ENCODE measurements around the gene PLXNA2. TPM values are rescaled to one million over a fixed set of nuclear protein-coding genes. Genes with fewer than 3 reads are reported as not detected.

The PLXNA2 gene
- total and polyA plus RNA-seq, 2 donors (not counting 3 experiments of a cell fraction or from before 2014, with no cell fraction given) = 42.6 to 229 TPM

GRCh38 chr1:208201229-208201628 lies 43.0 kb downstream of the PLXNA2 start:
- POLR2A ChIA-PET = interaction anchor here (0.6 to 0.7 kb wide), 2 partner anchors 45 to 175 kb away, joined by 3 to 5 read pairs; no protein-coding TSS in a partner anchor

More at GRCh38 chr1:208201229-208201628, 43.0 kb downstream of the PLXNA2 start:
- Histone ChIP-seq H3K36me3 (ENCODE audit: control insufficient read depth in 2 of 2, extremely low read depth in 1 of 2, insufficient read depth in 2 of 2, low read length in 2 of 2) (peaks cover 8 to 10% of the 10 kb centered on the region in 2 experiments), H3K9me3 (replicated peaks; ENCODE audit: control insufficient read depth, insufficient read depth, low read length) (no peaks in the 10 kb centered on the region), H2AFZ (ENCODE audit: low read depth, low read length) (no peak overlapping the region), H3K4me2 (ENCODE audit: insufficient read depth, low read length) (peak overlapping the region; percentile 23), H3K27ac (ENCODE audit: insufficient read depth, low read depth, low read length) (peak overlapping the region; percentile 92), H3K79me2 (ENCODE audit: control insufficient read depth, insufficient read depth, low read length) (peaks cover 71% of the 10 kb centered on the region), H3K4me1 (ENCODE audit: control insufficient read depth, extremely low read depth, insufficient read depth, low read length) (peaks cover 64% of the 10 kb centered on the region), H3K4me3 (replicated peaks in 1 of 3; ENCODE audit: insufficient read depth in 1 of 3, low read depth in 1 of 3, low read length in 3 of 3) (no peak overlapping the region), H4K20me1 (replicated peaks; ENCODE audit: control insufficient read depth, extremely low read depth, insufficient read depth, low read length) (no peaks in the 10 kb centered on the region), H3K27me3 (ENCODE audit: control insufficient read depth in 2 of 2, insufficient read depth in 2 of 2, low read length in 2 of 2) (no peaks in the 10 kb centered on the region), H3K9ac (replicated peaks; ENCODE audit: extremely low read depth, insufficient read depth, low read length) (peak overlapping the region; percentile 74), H3K9me1 (replicated peaks; ENCODE audit: control insufficient read depth, extremely low read depth, insufficient read depth, low read length) (no peaks in the 10 kb centered on the region)
- peak; percentile 96 for FAIRE-seq
- TF ChIP-seq GATA2 (IDR thresholded peaks at IDR 0.05; ENCODE audit: insufficient read depth, insufficient read length, low read depth, low read length) (peak; percentile 83), EZH2 (IDR thresholded peaks at IDR 0.05; ENCODE audit: borderline replicate concordance, low read depth, low read length, severe bottlenecking) (no peak), POLR2AphosphoS5 (IDR thresholded peaks at IDR 0.05; ENCODE audit: insufficient read depth, low read depth, low read length) (peak; percentile 92), POLR2A (IDR thresholded peaks at IDR 0.05; ENCODE audit: low read depth, low read length) (no peak), FOS (IDR thresholded peaks at IDR 0.05; ENCODE audit: borderline replicate concordance, insufficient read depth, low read length) (peak; percentile 94), JUN (IDR thresholded peaks at IDR 0.05; ENCODE audit: borderline replicate concordance, insufficient read depth, insufficient read length, low read depth) (peak; percentile 80), MYC (IDR thresholded peaks at IDR 0.05; ENCODE audit: low read depth, low read length) (no peak), MAX (IDR thresholded peaks at IDR 0.05; ENCODE audit: insufficient read depth, insufficient read length) (no peak)
- TF ChIP-seq, protein P1, sequence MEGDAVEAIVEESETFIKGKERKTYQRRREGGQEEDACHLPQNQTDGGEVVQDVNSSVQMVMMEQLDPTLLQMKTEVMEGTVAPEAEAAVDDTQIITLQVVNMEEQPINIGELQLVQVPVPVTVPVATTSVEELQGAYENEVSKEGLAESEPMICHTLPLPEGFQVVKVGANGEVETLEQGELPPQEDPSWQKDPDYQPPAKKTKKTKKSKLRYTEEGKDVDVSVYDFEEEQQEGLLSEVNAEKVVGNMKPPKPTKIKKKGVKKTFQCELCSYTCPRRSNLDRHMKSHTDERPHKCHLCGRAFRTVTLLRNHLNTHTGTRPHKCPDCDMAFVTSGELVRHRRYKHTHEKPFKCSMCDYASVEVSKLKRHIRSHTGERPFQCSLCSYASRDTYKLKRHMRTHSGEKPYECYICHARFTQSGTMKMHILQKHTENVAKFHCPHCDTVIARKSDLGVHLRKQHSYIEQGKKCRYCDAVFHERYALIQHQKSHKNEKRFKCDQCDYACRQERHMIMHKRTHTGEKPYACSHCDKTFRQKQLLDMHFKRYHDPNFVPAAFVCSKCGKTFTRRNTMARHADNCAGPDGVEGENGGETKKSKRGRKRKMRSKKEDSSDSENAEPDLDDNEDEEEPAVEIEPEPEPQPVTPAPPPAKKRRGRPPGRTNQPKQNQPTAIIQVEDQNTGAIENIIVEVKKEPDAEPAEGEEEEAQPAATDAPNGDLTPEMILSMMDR (IDR thresholded peaks at IDR 0.05; ENCODE audit: extremely low read depth in 1 of 2, insufficient read depth in 1 of 2, low read depth in 1 of 2, low read length in 2 of 2) = no peak
- no TSS peak for BruUV-seq (replicated peaks)
- peak; percentile 96 for DNase-seq (ENCODE audit: low read depth, low spot score)
- dilution Hi-C loops (cut with MboI; ENCODE audit: extremely low pct_ligation_motif_present, low sequenced_read_pairs) = no loop called here
- CTCF ChIA-PET = interaction anchor here (0.6 to 32.5 kb wide), 4 partner anchors 11 to 69 kb away, joined by 3 to 714 read pairs (median 12); partner anchors contain the start of gene PLXNA2
- intact Hi-C loops (cut with micrococcal nuclease) = loop anchor here (1.0 to 5.0 kb wide), 2 partner anchors 38 to 259 kb away; no protein-coding TSS in a partner anchor
